Bronchial epithelial cell (primary cell): ENCODE data around the gene DNASE1L2. TPM values are rescaled to one million over a fixed set of nuclear protein-coding genes. Genes with fewer than 3 reads are reported as not detected.
A peak's percentile ranks its signal among the peaks of the same experiment; 100 is the strongest.
"Not testable (repeated sequence)": the region's sequence is repeated elsewhere in the genome, so short reads cannot be mapped to it uniquely, and the experiment has no call there.

Experiments used
- DNase-seq: peaks from one replicate; pipeline ENCODE4 v3.0.0-alpha.2; 2010; ENCODE audit warnings: low read depth
- FAIRE-seq: peaks from 2 replicates; lab custom pipeline; 2011; peaks lifted over from hg19 to GRCh38; lab: Jason Lieb, UNC
- H3K27me3 ChIP-seq: 2 replicates; pipeline ENCODE4 v1.5.1; 2011; ENCODE audit warnings: low read length; ENCODE audit not compliant: control insufficient read depth, insufficient read depth
- H3K36me3 ChIP-seq: 2 replicates; pipeline ENCODE4 v1.5.1; 2011; ENCODE audit warnings: low read length; ENCODE audit not compliant: control insufficient read depth, insufficient read depth
- H3K4me3 ChIP-seq: 2 replicates; pipeline ENCODE4 v1.5.1; 2011; ENCODE audit warnings: mild to moderate bottlenecking, low read depth, low read length, control low read depth
- total RNA-seq: library from RNA; depleted of rRNA; stranded (reverse); fragments of >200 nt; gene quantifications from 2 replicates; pipeline ENCODE4 v1.2.1, GENCODE V29; 2014
- TF ChIP-seq, protein P1 (sequence below): IDR thresholded peaks from 2 replicates; pipeline ENCODE4 v1.5.1; 2011; ENCODE audit warnings: mild to moderate bottlenecking, moderate library complexity, low read length, control low read depth, inconsistent platforms; ENCODE audit not compliant: insufficient read depth, severe bottlenecking

DNASE1L2 gene
- total RNA-seq, 1 donor from 2014 or later = under 0.01 TPM

DNA sequence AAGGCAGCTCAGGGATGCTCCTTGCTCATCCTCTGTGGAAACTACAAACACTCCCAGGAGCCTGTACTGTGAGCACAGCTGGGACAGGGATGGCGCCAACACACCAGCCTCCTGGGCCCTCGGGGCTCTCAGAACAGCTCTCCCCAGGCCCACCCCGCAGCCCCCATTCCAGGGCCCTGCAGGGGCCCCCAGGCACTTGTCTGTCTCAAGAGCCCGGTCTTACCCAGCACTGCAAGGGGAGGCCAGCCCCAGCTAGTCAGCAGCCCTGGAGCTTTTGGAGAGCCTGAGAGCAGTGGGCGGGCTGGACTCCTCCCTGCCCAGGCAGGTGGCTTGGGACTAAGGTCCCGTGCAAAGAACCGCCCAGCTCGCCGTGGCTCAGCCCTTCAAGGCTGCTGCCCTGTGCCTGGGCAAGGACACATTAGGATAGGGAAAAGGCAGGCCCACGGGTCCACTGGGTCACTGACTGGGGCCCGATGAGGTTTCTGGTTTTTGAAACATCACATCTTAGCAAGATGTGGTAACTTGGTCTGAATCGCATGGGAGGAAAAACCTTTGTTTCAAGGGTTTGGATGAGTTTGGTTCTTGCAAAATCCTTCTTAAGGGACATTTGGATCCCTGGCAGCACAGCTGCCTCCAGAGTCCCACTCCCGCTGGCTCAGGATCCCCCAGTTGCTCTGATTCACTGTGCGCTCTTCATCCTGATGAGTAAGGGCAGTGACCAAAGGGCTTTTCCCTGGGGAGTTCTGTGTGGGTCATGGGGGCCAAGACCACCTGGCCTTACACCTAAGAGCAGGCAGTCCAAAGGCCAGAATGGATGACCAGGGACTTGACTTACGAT is 2.8 kb downstream of the DNASE1L2 start:
- DNase-seq = no peak
- peak; percentile 43 for FAIRE-seq
- Histone ChIP-seq H3K4me3 (no peak overlapping the region), H3K36me3 (peaks cover 19% of the 10 kb centered on the region), H3K27me3 (peaks cover 16% of the 10 kb centered on the region)
- TF ChIP-seq, protein P1, sequence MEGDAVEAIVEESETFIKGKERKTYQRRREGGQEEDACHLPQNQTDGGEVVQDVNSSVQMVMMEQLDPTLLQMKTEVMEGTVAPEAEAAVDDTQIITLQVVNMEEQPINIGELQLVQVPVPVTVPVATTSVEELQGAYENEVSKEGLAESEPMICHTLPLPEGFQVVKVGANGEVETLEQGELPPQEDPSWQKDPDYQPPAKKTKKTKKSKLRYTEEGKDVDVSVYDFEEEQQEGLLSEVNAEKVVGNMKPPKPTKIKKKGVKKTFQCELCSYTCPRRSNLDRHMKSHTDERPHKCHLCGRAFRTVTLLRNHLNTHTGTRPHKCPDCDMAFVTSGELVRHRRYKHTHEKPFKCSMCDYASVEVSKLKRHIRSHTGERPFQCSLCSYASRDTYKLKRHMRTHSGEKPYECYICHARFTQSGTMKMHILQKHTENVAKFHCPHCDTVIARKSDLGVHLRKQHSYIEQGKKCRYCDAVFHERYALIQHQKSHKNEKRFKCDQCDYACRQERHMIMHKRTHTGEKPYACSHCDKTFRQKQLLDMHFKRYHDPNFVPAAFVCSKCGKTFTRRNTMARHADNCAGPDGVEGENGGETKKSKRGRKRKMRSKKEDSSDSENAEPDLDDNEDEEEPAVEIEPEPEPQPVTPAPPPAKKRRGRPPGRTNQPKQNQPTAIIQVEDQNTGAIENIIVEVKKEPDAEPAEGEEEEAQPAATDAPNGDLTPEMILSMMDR = no peak

DNA sequence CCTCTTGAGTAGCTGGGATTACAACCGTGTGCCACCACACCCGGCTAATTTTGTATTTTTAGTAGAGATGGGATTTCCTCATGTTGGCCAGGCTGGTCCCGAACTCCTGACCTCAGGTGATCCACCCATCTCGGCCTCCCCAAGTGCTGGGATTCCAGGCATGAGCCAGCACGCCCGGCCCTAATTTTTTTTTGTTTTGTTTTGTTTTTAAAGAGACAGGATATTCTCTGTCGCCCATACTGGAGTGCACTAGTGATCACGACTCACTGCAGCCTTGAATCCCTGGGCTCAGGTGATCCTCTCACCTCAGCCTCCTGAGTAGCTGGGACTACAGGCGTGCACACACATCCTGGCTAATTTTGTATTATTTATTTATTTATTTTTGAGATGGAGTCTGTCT is 4.1 kb downstream of the DNASE1L2 start:
- Histone ChIP-seq H3K36me3 (peaks cover 23% of the 10 kb centered on the region), H3K27me3 (peaks cover 16% of the 10 kb centered on the region)
- DNase-seq, FAIRE-seq, H3K4me3 ChIP-seq: not testable (repeated sequence)

DNA sequence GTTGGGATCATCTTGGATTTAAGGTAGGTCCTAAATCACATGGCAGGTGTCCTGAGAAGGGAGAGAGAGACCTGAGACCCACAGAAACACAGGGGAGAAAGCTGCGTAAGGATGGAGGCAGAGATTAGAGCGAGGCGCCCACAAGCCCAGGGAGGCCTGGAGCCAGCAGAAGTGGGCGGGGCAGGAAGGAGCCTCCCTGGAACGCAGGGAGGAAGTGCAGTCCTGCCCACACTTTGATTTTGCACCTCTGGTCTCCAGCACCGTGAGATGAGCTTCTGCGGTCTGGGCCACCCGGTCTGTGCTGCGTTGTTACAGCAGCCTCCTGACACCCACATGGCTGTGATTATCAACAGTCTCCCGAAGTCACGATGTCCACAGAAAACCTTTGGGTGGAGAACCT is 6.4 kb downstream of the DNASE1L2 start:
- Histone ChIP-seq H3K4me3 (no peak overlapping the region), H3K36me3 (peaks cover 26% of the 10 kb centered on the region), H3K27me3 (peaks cover 3% of the 10 kb centered on the region)
- TF ChIP-seq, protein P1 = no peak
- FAIRE-seq (no peak), DNase-seq (no peak)

DNA sequence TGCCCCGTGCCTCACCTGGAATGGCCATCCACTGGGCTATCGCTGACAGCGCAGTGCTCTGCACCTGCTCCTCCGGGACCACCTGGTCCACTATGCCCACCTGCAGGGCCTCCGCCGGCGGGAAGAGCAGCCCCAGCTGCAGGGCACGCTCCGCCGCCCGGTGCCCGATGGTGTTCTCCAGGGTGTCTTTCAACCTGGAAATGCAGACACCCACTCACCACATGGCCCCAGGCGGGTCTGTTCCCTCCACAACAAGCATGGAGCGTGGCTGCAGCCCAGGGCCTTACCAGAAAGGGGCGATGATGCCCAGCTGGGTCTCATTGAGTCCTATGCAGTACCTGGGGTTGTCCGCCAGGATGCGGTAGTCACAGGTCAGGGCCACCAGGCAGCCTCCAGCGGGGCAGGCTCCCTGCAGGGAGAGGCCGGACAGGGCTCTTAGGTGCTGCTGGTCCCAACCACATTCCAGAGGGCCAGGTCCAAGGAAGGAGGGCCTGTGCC is 6.8 kb downstream of the DNASE1L2 start:
- TF ChIP-seq, protein P1 = no peak
- H3K36me3 ChIP-seq = peaks cover 26% of the 10 kb centered on the region
- DNase-seq (no peak), FAIRE-seq (no peak)
- no peaks in the 10 kb centered on the region for H3K27me3 ChIP-seq
- no peak overlapping the region for H3K4me3 ChIP-seq

DNA sequence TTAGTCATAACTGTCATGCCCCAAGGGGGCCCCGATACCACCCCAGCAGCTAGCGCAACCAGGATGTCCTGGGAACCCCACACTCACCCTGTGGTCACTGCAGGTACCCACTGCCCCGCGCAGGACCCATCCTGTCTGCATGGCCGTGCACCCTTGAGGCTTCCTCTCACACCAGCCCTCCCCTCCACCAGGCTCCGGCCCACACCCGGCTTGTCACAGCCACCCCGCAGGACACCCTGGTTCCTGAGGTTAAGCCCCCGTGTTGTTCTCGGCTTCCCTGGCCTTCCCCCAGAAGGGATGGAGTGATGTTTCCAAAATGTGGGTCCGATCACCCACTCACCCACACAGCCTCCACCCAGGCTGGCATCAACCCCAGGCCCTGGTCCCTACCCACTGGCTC is 7.5 kb downstream of the DNASE1L2 start:
- peaks cover 26% of the 10 kb centered on the region for H3K36me3 ChIP-seq
- TF ChIP-seq, protein P1 = no peak
- no peak for FAIRE-seq

DNA sequence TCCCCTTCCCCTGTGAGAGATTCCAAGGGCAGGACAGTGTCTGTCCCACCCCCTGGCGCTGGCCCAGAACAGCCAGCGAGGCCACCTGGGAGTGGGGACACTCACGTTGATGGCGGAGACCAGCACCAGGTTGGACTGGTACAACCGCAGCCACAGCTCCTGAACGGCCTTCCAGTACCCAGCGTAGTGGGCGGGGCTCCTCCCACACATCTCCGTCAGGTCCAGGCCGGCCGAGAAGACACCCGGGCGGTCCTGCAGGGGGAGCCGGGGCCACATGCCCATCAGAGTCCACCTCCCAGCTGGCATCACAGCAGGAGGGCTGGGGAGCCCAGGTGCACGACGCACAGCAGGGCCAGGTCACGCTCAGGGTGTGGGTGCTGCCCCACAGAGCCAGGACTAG is 8.1 kb downstream of the DNASE1L2 start:
- TF ChIP-seq, protein P1 = peak; percentile 2
- Histone ChIP-seq H3K4me3 (no peak overlapping the region), H3K27me3 (no peaks in the 10 kb centered on the region), H3K36me3 (peaks cover 26% of the 10 kb centered on the region)
- no peak for FAIRE-seq
- no peak for DNase-seq

More for the DNA sequence above, 7.5 kb downstream of the DNASE1L2 start:
- DNase-seq = no peak
- H3K27me3 ChIP-seq = no peaks in the 10 kb centered on the region
- H3K4me3 ChIP-seq = no peak overlapping the region
